ENCODE results near the gene DUSP28.

DUSP28 gene

DNA sequence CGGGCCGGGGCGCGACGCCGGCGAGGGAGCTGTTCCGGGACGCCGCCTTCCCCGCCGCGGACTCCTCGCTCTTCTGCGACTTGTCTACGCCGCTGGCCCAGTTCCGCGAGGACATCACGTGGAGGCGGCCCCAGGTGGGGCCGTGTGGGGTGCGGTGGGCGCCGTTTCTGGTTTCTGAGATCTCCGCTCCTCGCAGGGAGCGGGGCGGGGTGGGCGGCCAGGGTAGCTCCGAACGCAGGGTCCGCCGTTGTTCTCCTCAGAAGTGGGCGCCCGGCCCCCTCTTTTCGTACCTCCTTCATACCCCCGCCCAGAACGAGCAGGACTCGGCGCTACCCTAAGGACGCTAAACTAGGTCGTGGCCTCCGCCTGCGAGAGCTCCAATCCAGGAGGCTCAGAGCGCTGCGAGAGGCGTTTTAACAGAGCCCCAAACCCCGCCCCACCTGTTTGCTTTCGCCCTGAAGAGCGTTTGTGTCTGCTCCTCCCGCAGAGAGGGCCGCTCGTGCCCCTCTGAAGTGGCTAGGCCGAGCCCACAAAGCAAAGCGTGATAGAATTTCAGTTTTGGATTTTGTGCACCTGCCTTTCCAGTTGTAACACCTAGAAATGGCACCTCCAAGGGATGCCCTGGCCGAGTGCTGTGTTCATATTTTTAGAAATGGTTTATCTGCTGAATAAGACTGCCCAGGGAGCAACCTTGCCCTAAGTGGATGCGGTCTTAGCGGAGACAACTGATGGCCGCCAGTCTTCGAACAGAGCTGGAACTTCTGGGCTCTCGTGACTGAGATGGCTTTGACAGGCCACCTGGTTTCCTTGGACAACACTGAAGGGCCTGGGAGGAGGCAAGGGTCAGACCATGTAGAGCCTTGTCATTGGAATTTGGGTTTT is 27.0 kb downstream of the DUSP28 start:
- peak; percentile 64 for DNase-seq

DNA sequence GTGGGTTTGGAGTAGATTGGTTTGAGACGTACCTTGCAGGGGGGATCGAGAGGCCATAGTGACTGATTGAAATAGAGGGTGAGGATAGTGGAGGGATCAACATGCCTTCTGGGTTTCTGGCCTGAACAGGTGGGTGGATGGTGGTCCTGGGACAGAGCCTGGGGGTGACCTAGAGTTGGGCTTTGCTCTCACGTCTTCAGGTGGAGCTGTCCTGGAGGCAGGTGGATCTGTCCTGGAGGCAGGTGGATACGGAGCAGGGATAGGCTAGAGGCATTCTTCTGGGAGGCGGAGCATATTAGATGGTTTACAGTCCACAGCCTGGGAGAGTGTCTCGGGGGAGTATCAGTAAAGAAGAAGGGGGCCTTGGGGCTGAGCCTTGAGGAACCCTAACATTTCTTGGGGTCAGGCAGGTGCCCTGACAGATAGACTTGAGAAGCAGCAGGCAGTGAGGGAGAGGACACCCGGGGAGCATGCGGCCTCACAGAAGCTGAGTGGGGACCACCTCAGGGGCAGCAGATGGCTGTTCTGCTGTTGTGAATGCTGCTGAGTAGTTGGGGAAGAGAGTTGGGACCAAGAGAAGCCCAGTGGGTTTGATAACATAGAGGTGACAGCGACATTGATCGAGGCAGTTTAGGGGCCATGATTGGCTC is 28.0 kb downstream of the DUSP28 start:
- no peak for DNase-seq

DNA sequence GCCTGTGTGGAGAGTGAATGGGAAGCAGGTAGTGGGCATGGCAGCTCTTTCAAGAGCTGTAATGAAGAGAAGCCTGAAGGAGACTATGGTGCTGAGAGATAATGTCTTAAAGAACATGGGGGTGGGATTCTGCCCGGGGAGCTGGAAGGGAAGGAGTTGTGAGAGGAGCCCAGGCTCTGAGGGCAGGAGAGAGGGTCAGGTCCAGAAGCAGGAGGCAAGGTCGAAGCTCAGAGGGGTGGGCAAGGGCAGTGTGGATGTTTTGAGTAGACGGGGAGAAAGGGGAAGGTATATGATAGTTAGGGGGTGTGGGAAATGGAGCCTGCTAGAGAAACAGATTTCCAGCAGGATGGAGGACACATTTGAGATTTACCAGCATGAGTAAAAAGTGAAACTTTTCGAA is 28.5 kb downstream of the DUSP28 start:
- DNase-seq: no peak

DNA sequence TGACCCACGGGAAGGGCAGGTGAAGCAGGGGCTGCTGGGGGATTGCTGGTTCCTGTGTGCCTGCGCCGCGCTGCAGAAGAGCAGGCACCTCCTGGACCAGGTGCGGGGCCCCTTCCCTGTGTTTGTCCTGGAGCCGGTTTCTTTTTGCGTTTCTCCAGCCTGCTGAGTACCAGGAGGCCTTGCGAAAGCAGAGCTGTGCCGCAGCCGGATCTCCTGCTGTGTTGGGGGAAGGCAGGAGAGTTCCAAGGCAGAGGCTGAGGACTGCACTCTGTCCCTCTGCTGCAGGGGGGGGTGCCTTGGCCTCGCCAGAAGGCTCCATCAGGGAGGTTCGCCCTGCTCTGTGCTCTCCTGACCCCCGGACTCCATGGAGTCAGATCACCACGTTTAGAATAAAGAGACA is 29.2 kb downstream of the DUSP28 start:
- DNase-seq: no peak

DNA sequence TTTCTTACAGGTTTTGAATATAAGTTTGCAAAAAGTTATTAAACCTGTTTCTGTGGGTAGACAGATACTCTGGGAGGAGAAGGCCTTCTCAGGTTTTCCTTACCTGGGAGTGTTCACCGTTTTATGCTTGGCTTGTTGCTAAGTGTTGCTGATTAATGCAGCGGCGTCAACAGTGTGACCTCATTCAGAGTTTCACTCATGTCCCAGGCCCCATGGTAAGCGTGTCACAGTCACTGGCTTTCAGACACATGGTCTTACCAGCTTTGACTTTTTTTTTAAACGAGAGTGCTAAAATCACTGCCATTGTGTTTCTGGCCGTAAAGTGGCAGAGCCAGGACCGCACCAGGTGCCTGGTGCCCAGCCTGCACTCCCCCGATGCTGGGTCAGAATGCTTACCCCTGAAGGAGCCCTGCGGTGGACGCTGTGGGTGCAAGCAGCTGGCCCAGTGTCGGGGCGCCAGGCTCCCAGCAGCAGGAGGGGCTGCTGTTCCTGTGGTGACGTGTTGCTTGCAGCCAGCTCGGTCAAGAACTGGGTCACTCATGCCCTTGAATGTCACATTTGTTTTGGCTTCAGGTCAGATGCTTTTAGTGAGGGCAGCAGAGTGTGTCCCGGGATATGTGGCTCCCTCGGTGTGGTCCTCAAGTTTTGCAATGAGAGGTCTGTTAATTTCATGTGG is 29.8 kb downstream of the DUSP28 start:
- DNase-seq: no peak

DNA sequence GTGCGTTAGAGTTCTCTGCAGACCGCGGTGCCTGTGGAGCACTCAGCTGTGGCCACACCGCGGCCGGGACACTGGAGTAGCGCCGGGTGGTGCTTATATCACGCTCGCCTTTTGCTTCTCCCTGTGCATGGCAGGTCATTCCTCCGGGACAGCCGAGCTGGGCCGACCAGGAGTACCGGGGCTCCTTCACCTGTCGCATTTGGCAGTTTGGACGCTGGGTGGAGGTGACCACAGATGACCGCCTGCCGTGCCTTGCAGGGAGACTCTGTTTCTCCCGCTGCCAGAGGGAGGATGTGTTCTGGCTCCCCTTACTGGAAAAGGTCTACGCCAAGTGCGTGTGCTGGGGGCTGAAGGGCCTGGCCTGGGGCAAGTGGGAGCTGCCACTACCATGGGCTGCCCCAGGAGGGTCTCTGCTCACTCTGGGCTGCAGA is 30.5 kb downstream of the DUSP28 start:
- no peak for DNase-seq

DNA sequence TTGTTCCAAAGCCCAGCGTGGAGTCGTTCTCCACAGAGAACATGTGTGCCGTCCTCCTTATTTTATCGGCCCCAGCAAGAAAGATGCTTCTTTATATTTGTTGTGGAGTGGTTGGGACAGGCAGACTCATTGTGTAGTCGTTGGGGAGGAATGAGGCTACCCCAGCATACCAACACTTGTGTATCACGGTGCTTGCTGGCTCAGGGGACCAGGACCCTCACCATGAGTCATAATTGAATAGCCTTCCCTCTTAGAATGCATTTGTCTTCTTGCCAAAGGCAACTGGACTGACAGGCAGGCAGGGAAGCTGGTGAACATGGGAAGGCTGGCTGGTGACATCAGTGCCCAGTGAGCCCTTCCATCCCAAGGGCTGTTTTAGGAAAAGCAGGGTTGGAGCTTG is 31.1 kb downstream of the DUSP28 start:
- DNase-seq: no peak

DNA sequence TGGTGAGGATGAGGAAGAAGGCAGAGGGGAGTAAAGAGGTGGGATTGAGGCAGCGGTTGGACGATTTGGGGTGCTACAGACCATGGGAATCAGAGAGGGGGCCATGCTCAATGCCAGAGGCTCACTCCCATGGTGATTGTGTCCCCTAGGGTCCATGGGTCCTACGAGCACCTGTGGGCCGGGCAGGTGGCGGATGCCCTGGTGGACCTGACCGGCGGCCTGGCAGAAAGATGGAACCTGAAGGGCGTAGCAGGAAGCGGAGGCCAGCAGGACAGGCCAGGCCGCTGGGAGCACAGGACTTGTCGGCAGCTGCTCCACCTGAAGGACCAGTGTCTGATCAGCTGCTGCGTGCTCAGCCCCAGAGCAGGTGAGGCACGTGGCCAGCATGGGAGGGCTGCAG is 31.6 kb downstream of the DUSP28 start:
- DNase-seq: no peak

DNA sequence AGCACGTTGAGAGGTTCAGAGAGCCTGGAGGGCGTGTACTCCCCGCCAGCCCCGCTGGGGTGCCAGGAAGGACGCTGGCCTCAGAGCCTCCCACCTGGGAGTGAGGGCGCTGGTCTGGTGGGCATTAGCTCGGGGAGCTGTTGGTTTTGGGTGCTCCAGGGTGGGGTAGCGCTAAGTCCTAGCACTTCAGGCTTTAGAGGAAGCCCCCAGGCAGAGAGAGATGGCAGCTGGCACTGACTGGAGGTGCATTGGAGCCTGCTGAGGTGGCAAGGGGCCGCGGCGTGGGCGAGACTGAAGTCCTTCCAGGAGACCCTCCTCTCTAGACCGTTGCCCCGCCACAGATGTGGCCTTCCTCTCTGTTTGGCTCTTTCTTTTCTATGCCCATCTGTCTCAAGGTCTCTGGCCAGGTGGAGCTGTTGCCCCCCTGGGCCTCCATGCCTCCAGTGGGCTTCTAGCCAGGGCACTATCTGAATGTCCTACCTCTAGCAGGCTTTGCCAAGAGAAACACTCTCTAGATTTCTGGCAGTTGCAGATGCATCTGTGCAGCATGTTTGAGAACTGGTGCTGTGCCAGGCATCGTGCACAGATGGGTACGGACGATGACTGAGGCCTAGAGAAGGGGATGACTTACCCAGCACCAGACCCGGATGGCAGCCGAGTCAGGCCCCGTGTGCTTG is 33.0 kb downstream of the DUSP28 start:
- no peak for DNase-seq

DNA sequence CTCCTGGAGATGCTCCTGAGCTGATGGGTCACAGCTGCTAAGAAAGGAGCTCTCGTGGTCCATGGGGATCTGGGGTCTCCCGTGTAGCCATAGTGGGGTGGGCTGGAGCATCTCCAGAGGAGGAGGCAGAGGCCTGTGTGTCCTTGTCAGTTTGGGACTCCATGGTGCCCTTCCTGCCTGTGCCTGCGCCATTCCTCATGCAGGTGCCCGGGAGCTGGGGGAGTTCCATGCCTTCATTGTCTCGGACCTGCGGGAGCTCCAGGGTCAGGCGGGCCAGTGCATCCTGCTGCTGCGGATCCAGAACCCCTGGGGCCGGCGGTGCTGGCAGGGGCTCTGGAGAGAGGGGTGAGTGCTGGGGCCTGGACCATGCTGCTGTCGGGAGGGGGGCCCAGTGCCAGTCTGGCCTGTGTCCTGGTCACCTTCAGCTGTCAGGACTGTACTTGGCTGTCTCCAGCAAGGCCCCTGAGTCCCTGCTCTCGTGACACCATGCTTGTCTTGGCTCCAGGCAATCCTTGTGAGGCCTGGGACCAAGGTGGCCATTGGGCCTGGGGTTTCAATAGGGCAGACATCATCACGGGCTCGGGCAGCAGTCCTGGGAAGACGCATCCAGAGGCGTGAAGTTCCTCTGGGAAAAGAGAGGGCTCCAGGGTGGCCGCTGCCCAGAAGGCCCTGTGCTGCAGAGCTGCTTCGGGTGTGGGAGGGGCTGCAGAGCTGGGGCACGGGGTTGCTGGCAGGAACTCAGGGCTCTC is 33.7 kb downstream of the DUSP28 start:
- DNase-seq: no peak

DNA sequence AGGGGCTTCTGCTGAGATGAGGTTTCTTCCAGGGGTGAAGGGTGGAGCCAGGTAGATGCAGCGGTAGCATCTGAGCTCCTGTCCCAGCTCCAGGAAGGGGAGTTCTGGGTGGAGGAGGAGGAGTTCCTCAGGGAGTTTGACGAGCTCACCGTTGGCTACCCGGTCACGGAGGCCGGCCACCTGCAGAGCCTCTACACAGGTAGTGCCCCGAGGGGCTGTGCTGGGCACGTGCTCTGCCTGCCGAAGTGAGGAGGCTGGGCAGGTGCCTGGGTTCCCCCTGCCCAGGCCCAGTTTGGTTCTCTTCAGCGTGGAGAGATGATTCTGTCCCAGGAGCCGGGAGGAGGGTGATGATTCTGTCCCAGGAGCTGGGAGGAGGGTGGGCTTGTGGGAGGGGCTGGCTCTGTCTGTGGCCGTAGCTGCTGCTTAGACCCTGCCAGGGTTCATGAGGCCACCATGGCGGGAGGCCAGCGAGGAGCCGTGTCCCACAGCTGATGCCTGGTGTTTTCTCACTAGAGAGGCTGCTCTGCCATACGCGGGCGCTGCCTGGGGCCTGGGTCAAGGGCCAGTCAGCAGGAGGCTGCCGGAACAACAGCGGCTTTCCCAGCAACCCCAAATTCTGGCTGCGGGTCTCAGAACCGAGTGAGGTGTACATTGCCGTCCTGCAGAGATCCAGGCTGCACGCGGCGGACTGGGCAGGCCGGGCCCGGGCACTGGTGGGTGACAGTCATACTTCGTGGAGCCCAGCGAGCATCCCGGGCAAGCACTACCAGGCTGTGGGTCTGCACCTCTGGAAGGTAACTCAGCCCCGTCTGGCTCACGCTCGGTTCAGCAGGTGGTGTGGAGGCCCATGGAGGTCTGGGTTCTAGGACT is 34.6 kb downstream of the DUSP28 start:
- no peak for DNase-seq

DNA sequence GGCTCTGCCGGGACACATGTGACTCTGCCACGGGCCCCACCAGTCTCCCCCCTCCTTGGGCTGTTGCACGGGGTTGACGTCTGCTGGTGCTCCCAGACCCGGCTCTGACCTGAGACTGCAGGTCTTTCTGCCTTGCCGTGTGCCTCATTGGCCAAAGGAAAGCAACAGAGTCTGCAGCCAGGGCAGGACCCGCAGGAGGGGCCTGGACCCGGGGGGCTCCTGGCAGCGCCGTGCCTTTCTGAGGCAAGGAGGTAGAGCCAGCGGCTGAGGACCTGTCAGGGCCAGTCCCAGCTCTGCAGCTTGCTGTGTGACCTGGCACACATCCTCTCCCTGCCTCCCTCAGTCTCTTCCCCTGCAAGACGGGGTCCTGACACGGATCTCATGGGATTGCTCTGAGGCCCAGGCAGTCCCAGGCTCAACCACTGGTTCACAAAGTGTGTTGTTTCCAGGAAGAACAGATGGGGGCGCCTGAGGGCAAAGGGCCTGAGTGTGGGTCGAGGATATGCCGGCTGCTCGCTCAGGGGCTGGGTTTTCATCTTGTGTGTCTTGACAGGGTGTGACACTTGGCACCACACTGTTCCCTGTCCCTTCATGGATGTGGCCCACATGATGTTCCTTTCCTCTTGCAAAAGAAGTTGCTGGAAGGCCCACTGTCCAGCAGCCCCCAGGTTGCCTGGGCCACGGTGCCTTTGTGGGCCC is 35.4 kb downstream of the DUSP28 start:
- no peak for DNase-seq

DNA sequence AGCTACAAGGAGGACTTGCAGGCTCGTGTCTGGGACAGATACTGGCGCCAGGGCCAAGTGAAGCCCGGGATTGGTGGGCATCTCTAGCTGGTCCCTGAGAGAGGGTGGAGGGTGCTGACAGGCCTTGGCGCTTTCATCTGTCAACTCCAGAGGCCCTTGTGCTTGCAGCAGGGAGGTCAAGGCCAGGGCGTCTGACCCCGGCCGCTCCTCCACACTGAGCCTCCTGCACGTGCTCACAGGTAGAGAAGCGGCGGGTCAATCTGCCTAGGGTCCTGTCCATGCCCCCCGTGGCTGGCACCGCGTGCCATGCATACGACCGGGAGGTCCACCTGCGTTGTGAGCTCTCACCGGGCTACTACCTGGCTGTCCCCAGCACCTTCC is 35.9 kb downstream of the DUSP28 start:
- no peak for DNase-seq

DNA sequence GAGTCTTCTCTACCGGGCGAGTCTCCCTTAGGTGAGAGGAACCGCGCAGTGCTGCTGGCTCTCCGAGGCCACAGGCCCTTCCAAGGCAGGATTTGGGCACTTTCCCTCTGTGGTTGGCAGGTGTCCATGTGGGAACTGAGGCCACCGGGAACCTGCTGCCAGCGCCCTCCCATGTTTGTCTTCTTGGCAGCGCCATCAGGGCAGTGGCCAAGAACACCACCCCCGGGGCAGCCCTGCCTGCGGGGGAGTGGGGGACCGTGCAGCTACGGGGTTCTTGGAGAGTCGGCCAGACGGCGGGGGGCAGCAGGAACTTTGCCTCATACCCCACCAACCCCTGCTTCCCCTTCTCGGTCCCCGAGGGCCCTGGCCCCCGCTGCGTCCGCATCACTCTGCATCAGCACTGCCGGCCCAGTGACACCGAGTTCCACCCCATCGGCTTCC is 36.4 kb downstream of the DUSP28 start:
- DNase-seq: no peak

DNA sequence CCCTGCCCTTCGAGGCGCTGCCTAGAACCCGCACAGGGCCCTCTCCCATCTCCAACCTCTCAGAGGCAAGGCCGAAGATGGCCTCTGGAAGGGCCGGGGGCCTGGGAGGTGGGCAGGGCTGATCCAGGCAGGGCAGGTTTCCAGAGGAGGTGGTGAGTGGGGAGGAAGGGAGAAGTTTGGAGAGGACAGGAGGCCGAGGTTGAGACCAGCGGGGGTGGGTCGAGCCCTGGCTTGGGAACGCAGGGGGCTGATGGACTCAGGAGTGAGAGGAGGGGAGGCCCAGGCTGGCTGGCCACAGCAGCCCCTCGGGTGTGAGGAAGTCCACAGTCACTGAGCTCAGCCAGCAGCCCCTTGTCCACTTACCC is 36.9 kb downstream of the DUSP28 start:
- no peak for DNase-seq

DNA sequence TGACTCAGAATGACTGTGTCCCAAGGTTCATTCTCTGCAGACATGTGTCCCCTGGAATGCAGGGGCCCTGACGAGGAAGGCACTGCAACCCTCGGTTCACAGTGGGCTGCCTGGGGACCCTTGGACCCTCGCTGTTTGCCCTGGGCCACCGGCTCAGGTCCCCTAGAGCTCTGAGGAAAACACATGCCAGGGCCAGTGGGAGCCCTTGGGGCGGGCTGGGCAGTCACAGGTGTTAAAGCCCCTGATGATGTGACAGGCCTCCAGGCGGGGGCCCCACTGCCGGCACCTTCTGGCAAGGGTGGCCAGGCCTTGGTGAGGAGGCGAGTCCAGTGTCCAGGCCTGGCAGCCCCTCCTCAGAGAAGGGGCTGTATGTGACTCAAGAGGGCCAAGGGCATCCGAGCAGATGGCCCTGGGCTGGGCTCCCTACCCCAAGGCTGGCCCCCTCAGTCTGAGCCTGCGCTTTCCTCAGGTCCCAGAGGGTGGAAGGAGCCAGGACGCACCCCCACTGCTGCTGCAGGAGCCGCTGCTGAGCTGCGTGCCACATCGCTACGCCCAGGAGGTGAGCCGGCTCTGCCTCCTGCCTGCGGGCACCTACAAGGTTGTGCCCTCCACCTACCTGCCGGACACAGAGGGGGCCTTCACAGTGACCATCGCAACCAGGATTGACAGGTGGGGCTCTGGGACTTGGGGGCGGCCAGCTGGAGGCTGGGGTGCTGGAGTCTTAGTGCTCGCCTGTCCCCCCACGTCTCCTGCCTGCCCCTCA is 37.4 kb downstream of the DUSP28 start:
- DNase-seq: no peak

DNA sequence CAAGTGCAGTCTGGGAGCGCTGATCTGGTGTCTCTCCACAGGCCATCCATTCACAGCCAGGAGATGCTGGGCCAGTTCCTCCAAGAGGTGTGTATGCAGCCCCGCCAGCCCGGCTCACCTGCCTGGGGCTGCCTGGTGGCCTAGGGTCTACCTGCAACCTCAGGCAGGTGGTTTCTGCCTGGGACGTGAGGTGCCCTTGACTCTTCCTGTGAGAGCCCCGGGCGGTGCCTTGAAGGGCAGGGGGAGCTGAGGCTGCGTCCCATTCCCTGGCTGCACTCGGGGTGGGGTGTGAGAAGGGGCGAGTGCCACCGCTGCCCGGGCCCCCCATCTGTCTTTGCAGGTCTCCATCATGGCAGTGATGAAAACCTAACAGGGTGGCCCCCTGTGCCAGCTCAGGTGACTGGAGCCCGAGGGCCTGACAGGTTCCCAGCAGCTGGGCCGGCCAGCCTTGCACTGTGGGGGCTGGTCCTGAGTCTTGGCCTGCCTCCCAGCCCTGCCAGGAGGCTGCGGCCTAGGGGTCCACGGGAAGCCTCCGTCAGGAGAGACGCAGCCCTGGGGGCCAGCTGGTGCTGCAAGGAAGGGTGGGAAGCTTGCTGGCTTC is 38.3 kb downstream of the DUSP28 start:
- DNase-seq: no peak

DNA sequence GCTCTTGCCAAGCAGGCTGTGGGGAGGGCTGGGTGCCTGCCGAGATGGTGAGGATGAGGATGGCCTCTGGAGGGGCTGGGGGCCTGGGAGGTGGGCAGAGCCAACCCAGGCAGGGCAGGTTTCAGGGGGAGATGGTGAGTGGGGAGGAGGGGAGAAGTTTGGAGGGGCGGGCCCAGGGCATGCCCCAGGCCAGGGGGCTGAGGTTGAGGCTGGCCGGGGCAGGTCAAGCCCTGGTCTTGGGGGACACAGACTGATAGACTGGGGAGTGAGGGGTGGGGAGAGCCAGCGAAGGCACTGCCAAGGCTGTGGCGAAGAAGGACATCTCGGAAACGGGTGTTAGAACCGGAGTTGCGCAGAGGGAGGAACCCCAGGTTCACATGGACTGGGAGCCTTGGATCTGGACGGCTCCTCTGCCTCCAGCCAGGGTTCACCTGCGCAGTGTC is 39.0 kb downstream of the DUSP28 start:
- no peak for DNase-seq

DNA sequence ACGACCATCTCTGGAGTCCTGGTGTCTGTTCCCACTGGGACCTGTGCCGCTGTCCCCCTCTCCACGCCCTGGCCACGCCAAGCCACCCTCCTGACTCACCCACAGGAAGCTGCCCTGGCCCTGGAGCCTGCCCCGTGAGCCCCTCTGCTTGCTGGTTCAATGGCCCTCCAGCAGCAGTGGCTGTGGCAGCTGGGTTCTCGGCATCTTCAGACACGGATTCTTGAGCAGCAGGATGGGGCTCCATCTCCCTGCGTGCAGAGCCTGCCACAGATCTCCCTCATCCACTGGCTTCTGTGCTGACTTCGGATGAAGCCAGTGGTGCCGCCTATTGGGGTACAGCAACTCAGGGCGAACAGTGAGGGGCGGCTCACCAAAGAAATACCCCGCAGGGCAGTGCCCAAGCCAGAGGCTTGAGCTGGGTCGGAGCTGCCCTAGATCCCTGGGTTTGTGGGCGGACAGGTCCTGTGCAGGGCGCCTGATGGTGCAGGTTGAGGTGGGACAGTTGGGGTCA is 40.3 kb downstream of the DUSP28 start:
- DNase-seq: no peak
